HL-60 (cell line): ENCODE data around the gene HES7.

ENCODE experiments used
- CTCF ChIP-seq: IDR thresholded peaks from one replicate; pipeline ENCODE4 v1.5.1; 2011; ENCODE audit warnings: low read length, control low read depth, inconsistent platforms; ENCODE audit not compliant: insufficient read depth
- GABPA ChIP-seq: IDR thresholded peaks from 2 replicates; pipeline ENCODE4 v1.6.1; 2012; ENCODE audit warnings: low read depth
- POLR2AphosphoS5 ChIP-seq: IDR thresholded peaks from 2 replicates; pipeline ENCODE4 v1.6.1; 2012; ENCODE audit warnings: low read depth
- REST ChIP-seq: IDR thresholded peaks from 2 replicates; pipeline ENCODE4 v1.6.1; 2012; ENCODE audit warnings: low read depth; ENCODE audit not compliant: insufficient replicate concordance
- SPI1 ChIP-seq: IDR thresholded peaks from 2 replicates; pipeline ENCODE4 v1.6.1; 2012; ENCODE audit warnings: low read depth, mild to moderate bottlenecking, borderline replicate concordance

GRCh38 chr17:8122422-8122923 lies 1.4 kb downstream of the HES7 start:
- TF ChIP-seq CTCF (no peak), REST (no peak), SPI1 (no peak), POLR2AphosphoS5 (no peak), GABPA (no peak)
